ENCODE results near the gene IRF6.

DNA sequence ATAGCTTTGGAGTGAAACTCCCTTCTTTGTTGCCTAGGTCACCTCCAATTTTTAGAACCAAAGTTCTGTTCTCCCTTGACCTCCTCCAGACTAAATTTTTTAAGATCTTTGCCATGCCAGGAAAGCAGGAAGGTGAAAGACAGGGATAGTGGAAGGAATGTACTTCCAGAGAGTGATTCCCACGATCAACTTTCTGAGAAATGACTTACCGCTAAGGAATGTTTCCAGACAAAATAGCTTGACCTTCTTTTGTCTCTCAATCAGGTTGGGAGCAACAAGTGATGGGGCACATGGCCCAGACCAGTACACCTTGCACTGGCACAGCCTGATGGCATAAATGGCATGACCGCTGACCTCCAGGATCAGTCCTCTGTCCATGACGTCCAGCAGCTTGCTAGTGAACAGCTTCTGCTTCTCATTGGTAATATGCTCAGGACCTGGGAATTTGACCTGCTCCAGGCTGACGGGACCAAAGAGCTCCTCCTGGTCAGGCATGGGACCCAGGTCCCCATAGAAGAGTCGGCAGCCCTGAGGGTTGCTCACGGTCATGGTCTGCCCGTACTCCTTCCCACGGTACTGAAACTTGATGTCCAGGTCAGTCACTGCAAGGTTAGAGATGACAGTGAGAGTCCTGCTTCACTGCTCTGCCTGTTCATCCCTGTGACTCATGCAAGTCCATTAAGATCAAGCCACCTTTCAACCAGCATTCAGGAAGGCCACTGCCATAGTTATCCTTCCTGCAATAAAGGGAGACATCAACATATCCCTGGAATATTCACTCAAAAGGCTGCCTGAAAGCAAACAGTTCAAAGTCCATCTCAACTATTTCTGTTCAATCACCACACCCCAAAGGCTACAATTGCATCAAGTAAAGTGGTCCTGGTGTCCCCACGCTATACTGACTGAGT, 15.4 kb downstream of the IRF6 start:
- TF ChIP-seq, protein P1, sequence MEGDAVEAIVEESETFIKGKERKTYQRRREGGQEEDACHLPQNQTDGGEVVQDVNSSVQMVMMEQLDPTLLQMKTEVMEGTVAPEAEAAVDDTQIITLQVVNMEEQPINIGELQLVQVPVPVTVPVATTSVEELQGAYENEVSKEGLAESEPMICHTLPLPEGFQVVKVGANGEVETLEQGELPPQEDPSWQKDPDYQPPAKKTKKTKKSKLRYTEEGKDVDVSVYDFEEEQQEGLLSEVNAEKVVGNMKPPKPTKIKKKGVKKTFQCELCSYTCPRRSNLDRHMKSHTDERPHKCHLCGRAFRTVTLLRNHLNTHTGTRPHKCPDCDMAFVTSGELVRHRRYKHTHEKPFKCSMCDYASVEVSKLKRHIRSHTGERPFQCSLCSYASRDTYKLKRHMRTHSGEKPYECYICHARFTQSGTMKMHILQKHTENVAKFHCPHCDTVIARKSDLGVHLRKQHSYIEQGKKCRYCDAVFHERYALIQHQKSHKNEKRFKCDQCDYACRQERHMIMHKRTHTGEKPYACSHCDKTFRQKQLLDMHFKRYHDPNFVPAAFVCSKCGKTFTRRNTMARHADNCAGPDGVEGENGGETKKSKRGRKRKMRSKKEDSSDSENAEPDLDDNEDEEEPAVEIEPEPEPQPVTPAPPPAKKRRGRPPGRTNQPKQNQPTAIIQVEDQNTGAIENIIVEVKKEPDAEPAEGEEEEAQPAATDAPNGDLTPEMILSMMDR (IDR thresholded peaks at IDR 0.05; ENCODE audit: insufficient read depth, low read length, poor library complexity, severe bottlenecking), result no peak
- TF ChIP-seq EZH2phosphoT487 (conservative IDR thresholded peaks at IDR 0.05; ENCODE audit: low read length), result no peak

All from SU-DHL-6 (cell line).